H1 (cell line): ENCODE results near the gene ULK2. TPM values are rescaled to one million over a fixed set of nuclear protein-coding genes. Genes with fewer than 3 reads are reported as not detected.
A peak's percentile ranks its signal among the peaks of the same experiment; 100 is the strongest.

Source experiments
- CTCF ChIA-PET: fragments of 300-600 bp; sonication (Branson Sonifier 250); formaldehyde crosslinking; loops from one replicate; lab custom pipeline; 2021; ENCODE audit not compliant: partially characterized antibody; lab: Charles Lee
- POLR2A ChIA-PET: fragments of 300-600 bp; sonication (Branson Sonifier 250); formaldehyde crosslinking; loops from one replicate; lab custom pipeline; 2021; ENCODE audit warnings: inconsistent platforms; ENCODE audit not compliant: partially characterized antibody; lab: Charles Lee
- DNase-seq, 2 experiments: peaks; one replicate each; pipeline versions ENCODE4 v3.0.0 to v3.0.0-alpha.2; 2010 to 2022; ENCODE audit warnings: low spot score in 2 of 2, low read depth in 1 of 2, mixed read lengths in 1 of 2
- FAIRE-seq: peaks from 2 replicates; lab custom pipeline; 2011; peaks lifted over from hg19 to GRCh38; lab: Jason Lieb, UNC
- H2AFZ ChIP-seq: 2 replicates; pipeline ENCODE4 v1.8.1; 2012; ENCODE audit warnings: low read length, inconsistent platforms
- H2AK5ac ChIP-seq: 2 replicates; pipeline ENCODE4 v1.6.1; 2013; ENCODE audit warnings: low read depth, low read length
- H2BK120ac ChIP-seq: replicated peaks from 2 replicates; pipeline ENCODE3; 2013; ENCODE audit warnings: low read depth, low read length, inconsistent platforms
- H2BK12ac ChIP-seq: 2 replicates; pipeline ENCODE4 v1.6.1; 2013; ENCODE audit warnings: low read depth, low read length
- H2BK15ac ChIP-seq: 2 replicates; pipeline ENCODE4 v1.6.1; 2013; ENCODE audit warnings: low read length
- H2BK20ac ChIP-seq: 2 replicates; pipeline ENCODE4 v1.6.1; 2013; ENCODE audit warnings: low read length
- H2BK5ac ChIP-seq: 2 replicates; pipeline ENCODE4 v1.6.1; 2013; ENCODE audit warnings: low read depth, low read length
- H3K14ac ChIP-seq: 2 replicates; pipeline ENCODE4 v1.6.1; 2013; ENCODE audit warnings: inconsistent platforms; ENCODE audit not compliant: insufficient read length
- H3K18ac ChIP-seq: 2 replicates; pipeline ENCODE4 v1.6.1; 2013; ENCODE audit warnings: low read length; ENCODE audit errors: extremely low read depth
- H3K23ac ChIP-seq: 2 replicates; pipeline ENCODE4 v1.6.1; 2013; ENCODE audit warnings: inconsistent platforms; ENCODE audit not compliant: insufficient read length
- H3K23me2 ChIP-seq: 2 replicates; pipeline ENCODE4 v1.6.1; 2013; ENCODE audit warnings: low read depth, low read length
- H3K27ac ChIP-seq: 2 replicates; pipeline ENCODE4 v1.6.1; 2011; ENCODE audit warnings: low read depth, low read length, inconsistent platforms
- H3K27me3 ChIP-seq, 4 experiments: replicated peaks in 1 of 4; 1 replicate in 1 of 4; 2 replicates in 3 of 4; pipeline versions ENCODE4 v1.6.1 to v1.8.1; 2011 to 2013; ENCODE audit warnings: low read length in 3 of 4, mild to moderate bottlenecking in 3 of 4, inconsistent platforms in 2 of 4, mixed read lengths in 2 of 4, moderate library complexity in 1 of 4; ENCODE audit not compliant: control insufficient read depth in 3 of 4, insufficient read depth in 3 of 4; ENCODE audit errors: extremely low read depth in 1 of 4
- H3K36me3 ChIP-seq, 4 experiments: 2 replicates each; pipeline versions ENCODE4 v1.6.1 to v1.8.1; 2011 to 2013; ENCODE audit warnings: mild to moderate bottlenecking in 4 of 4, low read length in 3 of 4, moderate library complexity in 2 of 4, control low read depth in 1 of 4, inconsistent platforms in 1 of 4; ENCODE audit not compliant: insufficient read depth in 4 of 4, control insufficient read depth in 2 of 4
- H3K4ac ChIP-seq: replicated peaks from 2 replicates; pipeline ENCODE3; 2013; ENCODE audit warnings: low read length, low read depth, mixed read lengths, inconsistent platforms; ENCODE audit not compliant: insufficient read length
- H3K4me1 ChIP-seq, 4 experiments: replicated peaks in 1 of 4; 1 replicate in 1 of 4; 2 replicates in 3 of 4; pipeline versions ENCODE4 v1.6.1 to v1.8.1; 2011 to 2013; ENCODE audit warnings: low read length in 3 of 4, inconsistent platforms in 2 of 4, mixed read lengths in 1 of 4; ENCODE audit not compliant: insufficient read depth in 4 of 4, control insufficient read depth in 3 of 4
- H3K4me2 ChIP-seq, 2 experiments: 2 replicates each; pipeline versions ENCODE4 v1.6.1 to v1.8.1; 2011 to 2013; ENCODE audit warnings: low read depth in 2 of 2, low read length in 2 of 2, control low read depth in 1 of 2, inconsistent platforms in 1 of 2, mild to moderate bottlenecking in 1 of 2; ENCODE audit not compliant: insufficient read depth in 1 of 2
- H3K4me3 ChIP-seq, 4 experiments: fragments of 200-600, 300-600 bp in 1 of 4; sonication (generic), shearing (Covaris generic), sonication (Bioruptor Twin) in 1 of 4; 2 replicates each; pipeline versions ENCODE4 v1.5.1 to v1.8.1; 2011 to 2016; ENCODE audit warnings: low read length in 4 of 4, low read depth in 3 of 4, control low read depth in 2 of 4, inconsistent platforms in 2 of 4, mild to moderate bottlenecking in 2 of 4, mixed read lengths in 1 of 4, moderate library complexity in 1 of 4; ENCODE audit not compliant: insufficient read depth in 2 of 4; ENCODE audit errors: extremely low read depth in 1 of 4
- H3K56ac ChIP-seq: replicated peaks from 2 replicates; pipeline ENCODE3; 2013; ENCODE audit warnings: low read depth, mild to moderate bottlenecking, mixed read lengths, low read length, inconsistent platforms; ENCODE audit not compliant: insufficient read length
- H3K79me1 ChIP-seq: 2 replicates; pipeline ENCODE4 v1.6.1; 2013; ENCODE audit warnings: low read depth, low read length, control low read depth
- H3K79me2 ChIP-seq, 2 experiments: 2 replicates each; pipeline versions ENCODE4 v1.6.1 to v1.8.1; 2012 to 2013; ENCODE audit warnings: low read length in 2 of 2, mild to moderate bottlenecking in 2 of 2, inconsistent platforms in 1 of 2; ENCODE audit not compliant: insufficient read depth in 2 of 2, control insufficient read depth in 1 of 2
- H3K9ac ChIP-seq, 4 experiments: replicated peaks in 1 of 4; 1 replicate in 1 of 4; 2 replicates in 3 of 4; pipeline versions ENCODE4 v1.6.1 to v1.8.1; 2011 to 2013; ENCODE audit warnings: low read depth in 3 of 4, low read length in 3 of 4, control low read depth in 2 of 4, mild to moderate bottlenecking in 2 of 4, moderate library complexity in 2 of 4, inconsistent platforms in 1 of 4; ENCODE audit errors: extremely low read depth in 1 of 4
- H3K9me3 ChIP-seq, 2 experiments: 2 replicates each; pipeline versions ENCODE4 v1.6.1 to v1.8.1; 2012 to 2013; ENCODE audit warnings: mild to moderate bottlenecking in 2 of 2, moderate library complexity in 2 of 2, control low read depth in 1 of 2, inconsistent platforms in 1 of 2, low read depth in 1 of 2, low read length in 1 of 2, mixed read lengths in 1 of 2; ENCODE audit not compliant: insufficient read depth in 2 of 2
- H4K20me1 ChIP-seq, 2 experiments: replicated peaks in 1 of 2; 2 replicates each; pipeline versions ENCODE3 to v1.8.1; 2011 to 2013; ENCODE audit warnings: inconsistent platforms in 2 of 2, low read length in 2 of 2, mild to moderate bottlenecking in 1 of 2; ENCODE audit not compliant: insufficient read depth in 2 of 2, control insufficient read depth in 1 of 2
- H4K5ac ChIP-seq: 2 replicates; pipeline ENCODE4 v1.6.1; 2013; ENCODE audit warnings: low read length, low read depth, mixed read lengths, inconsistent platforms; ENCODE audit not compliant: insufficient read length
- H4K8ac ChIP-seq: 2 replicates; pipeline ENCODE4 v1.8.0; 2013; ENCODE audit warnings: mild to moderate bottlenecking, moderate library complexity, low read length, inconsistent platforms; ENCODE audit not compliant: insufficient read depth; ENCODE audit errors: extremely low read depth
- H4K91ac ChIP-seq: replicated peaks from 2 replicates; pipeline ENCODE3; 2013; ENCODE audit warnings: low read length, mixed read lengths, inconsistent platforms; ENCODE audit not compliant: insufficient read length
- SAP30 ChIP-seq: fragments of 300-600 bp; sonication (generic); IDR thresholded peaks from 2 replicates; pipeline ENCODE4 v1.7.1; 2012; ENCODE audit warnings: low read length, moderate library complexity, mild to moderate bottlenecking, inconsistent platforms; ENCODE audit not compliant: insufficient read depth, insufficient replicate concordance
- TAF7 ChIP-seq: optimal IDR thresholded peaks from 2 replicates; pipeline ENCODE3; 2011; ENCODE audit warnings: low read depth, mild to moderate bottlenecking, inconsistent platforms, low read length, moderate library complexity, borderline replicate concordance
- WGBS, 2 experiments: shearing (Covaris generic) in 1 of 2; methylation state at CpG; one replicate each; pipeline versions ENCODE4 v1.1.6 to v1.1.7; 2013 to 2015; ENCODE audit warnings: low lambda C conversion rate in 2 of 2, mixed read lengths in 2 of 2, inconsistent platforms in 1 of 2, low coverage in 1 of 2, missing lambda C conversion rate in 1 of 2; ENCODE audit not compliant: insufficient replicate concordance in 2 of 2, insufficient coverage in 1 of 2, insufficient read length in 1 of 2; ENCODE audit errors: extremely low coverage in 1 of 2, missing lambda C conversion rate in 1 of 2; 5-methylcytosine and 5-hydroxymethylcytosine counted together
- polyA plus RNA-seq, 7 experiments: library from polyadenylated mRNA; depleted of rRNA in 3 of 7; stranded (reverse) in 5 of 7; unstranded in 2 of 7; fragments of >200 nt in 5 of 7; fragments of 200-250 nt in 2 of 7; gene quantifications; 1 replicate in 5 of 7; 2 replicates in 1 of 7; 4 replicates in 1 of 7; pipeline versions ENCODE4 v1.2.1 to v1.2.3, GENCODE V29; 2011 to 2013; ENCODE audit warnings: missing spikeins in 2 of 7, mixed read lengths in 2 of 7
- total RNA-seq: library from RNA; stranded (reverse); fragmentation: NEBNext Ultra II Directional; extraction: Animal tissue kit (Norgen Biotek cat#: 25700); gene quantifications from 2 replicates; pipeline ENCODE4 v1.2.1, GENCODE V29; 2021

The ULK2 gene
- total and polyA plus RNA-seq, 2 of the 8 experiments (the other 6 are each of a cell fraction or from before 2014, with no cell fraction given): 5.3 to 9.8 TPM

DNA sequence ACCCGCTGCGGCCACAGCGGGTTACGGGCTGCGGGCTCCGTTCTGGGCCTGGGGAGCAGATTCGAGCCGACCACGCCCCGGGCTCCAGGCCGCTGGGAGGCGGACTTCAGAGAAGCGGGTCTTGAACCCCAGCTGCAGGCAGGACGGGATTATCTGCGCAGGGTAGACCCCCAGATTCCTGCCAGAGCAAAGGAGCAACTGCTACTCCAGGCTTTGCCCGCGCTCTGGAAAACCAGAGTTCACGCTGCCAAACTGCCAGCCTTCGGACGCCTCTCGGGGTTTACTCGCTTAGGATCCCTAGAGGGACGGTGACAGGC is 301 bp upstream of the ULK2 start:
- 13% methylated on average over 23 of the region's 23 CpGs; no CpG with 5 or more reads in 1 of the 2 experiments for WGBS, 2 experiments
- no peaks in the 10 kb centered on the region for H3K79me2 ChIP-seq
- H2BK15ac ChIP-seq: no peak overlapping the region
- FAIRE-seq (no peak), DNase-seq (no peak)
- H3K4me1 ChIP-seq: peaks cover 0 to 3% (median under 1%) of the 10 kb centered on the region in 4 experiments; a peak in 1 of 7 replicates
- 0 out of 2 replicates have a peak overlapping the region, but pooled peaks have one; percentile 22 for H3K18ac ChIP-seq
- H3K9ac ChIP-seq: peak overlapping the region in 3 of 4 experiments; percentile 25 to 59 (median 54); a peak in 2 of 7 replicates
- no peaks in the 10 kb centered on the region for H3K36me3 ChIP-seq
- H3K27me3 ChIP-seq: peaks cover 2 to 14% (median 12%) of the 10 kb centered on the region in 4 experiments
- no peak overlapping the region for H4K5ac ChIP-seq
- H4K91ac ChIP-seq: no peak overlapping the region
- no peak overlapping the region for H2BK120ac ChIP-seq
- no peak overlapping the region for H2BK12ac ChIP-seq
- H2AFZ ChIP-seq: peak overlapping the region; percentile 59; the same call in 1 of the 2 replicates
- no peaks in the 10 kb centered on the region for H3K9me3 ChIP-seq
- peaks cover 15% of the 10 kb centered on the region; the same call in 1 of the 2 replicates for H3K23me2 ChIP-seq
- no peak overlapping the region for H3K56ac ChIP-seq
- H2BK20ac ChIP-seq: no peak overlapping the region
- H2BK5ac ChIP-seq: no peak overlapping the region
- H3K27ac ChIP-seq: no peak overlapping the region
- ChIA-PET POLR2A (interaction anchor here (0.6 to 2.8 kb wide), 8 partner anchors 9 to 220 kb away, joined by 3 to 11 read pairs (median 4); partner anchors contain the start of genes AKAP10 and ALDH3A2), CTCF (interaction anchor here (0.6 to 1.2 kb wide), 4 partner anchors 13 to 142 kb away, joined by 3 read pairs; no protein-coding TSS in a partner anchor)
- no peaks in the 10 kb centered on the region for H3K79me1 ChIP-seq
- no peak overlapping the region for H3K14ac ChIP-seq
- peak overlapping the region; percentile 88 to 92 for H3K4me2 ChIP-seq
- H4K8ac ChIP-seq: peak overlapping the region; percentile 58; the same call in 1 of the 2 replicates
- no peak overlapping the region for H3K23ac ChIP-seq
- no peak for TF ChIP-seq SAP30
- TF ChIP-seq TAF7: peak; percentile 4
- H2AK5ac ChIP-seq: no peak overlapping the region
- H3K4ac ChIP-seq: no peak overlapping the region
- H3K4me3 ChIP-seq: peak overlapping the region; percentile 48 to 79 (median 67)
- H4K20me1 ChIP-seq: no peaks in the 10 kb centered on the region
